SK-N-SH treated with all-trans-retinoic acid at 6 μM for 48 hours (cell line): ENCODE results near the gene ZDHHC17.

Source experiments
- ATAC-seq: fragments of 200-7000 bp; cut with Tn5 transposase; 3 replicates; pipeline ENCODE4 v1.9.1; 2020; ENCODE audit warnings: mild to moderate bottlenecking, moderate library complexity
- ARNTL ChIP-seq: fragments of 450-650 bp; formaldehyde crosslinking; IDR thresholded peaks from 2 replicates; pipeline ENCODE4 v1.5.0; 2020; ENCODE audit warnings: low read depth, mild to moderate bottlenecking, moderate library complexity, borderline replicate concordance
- BACH2 ChIP-seq: fragments of 250-450 bp; sonication (Bioruptor Pico); IDR thresholded peaks from 2 replicates; pipeline ENCODE4 v1.9.0; 2021; ENCODE audit warnings: mild to moderate bottlenecking, borderline replicate concordance
- CSDC2 ChIP-seq: fragments of 250-450 bp; sonication (Bioruptor Pico); IDR thresholded peaks from 2 replicates; pipeline ENCODE4 v1.5.0; 2020; ENCODE audit warnings: mild to moderate bottlenecking, moderate library complexity
- GLIS3 ChIP-seq: fragments of 250-450 bp; sonication (Bioruptor Pico); IDR thresholded peaks from 2 replicates; pipeline ENCODE4 v1.5.0; 2020; ENCODE audit warnings: mild to moderate bottlenecking, moderate library complexity
- ISL1 ChIP-seq: fragments of 250-450 bp; sonication (Bioruptor Pico); IDR thresholded peaks from 2 replicates; pipeline ENCODE4 v2.1.2; 2022; ENCODE audit warnings: mild to moderate bottlenecking, moderate library complexity
- PATZ1 ChIP-seq: fragments of 250-450 bp; sonication (Bioruptor Pico); IDR thresholded peaks from 2 replicates; pipeline ENCODE4 v1.8.0; 2020; ENCODE audit warnings: mild to moderate bottlenecking, moderate library complexity, borderline replicate concordance
- POU6F1 ChIP-seq: fragments of 250-450 bp; sonication (Bioruptor Pico); IDR thresholded peaks from 2 replicates; pipeline ENCODE4 v1.8.0; 2021; ENCODE audit warnings: low read depth, mild to moderate bottlenecking, moderate library complexity, borderline replicate concordance
- PPARA ChIP-seq: fragments of 250-450 bp; sonication (Bioruptor Pico); IDR thresholded peaks from 2 replicates; pipeline ENCODE4 v1.5.0; 2020; ENCODE audit warnings: mild to moderate bottlenecking, borderline replicate concordance
- RARB ChIP-seq: fragments of 250-450 bp; sonication (Bioruptor Pico); IDR thresholded peaks from 2 replicates; pipeline ENCODE4 v1.8.0; 2021; ENCODE audit warnings: mild to moderate bottlenecking, moderate library complexity
- SNAI2 ChIP-seq: fragments of 250-450 bp; sonication (Bioruptor Pico); IDR thresholded peaks from 2 replicates; pipeline ENCODE4 v1.5.0; 2020; ENCODE audit warnings: mild to moderate bottlenecking, moderate library complexity
- TCF4 ChIP-seq: fragments of 250-450 bp; sonication (Bioruptor Pico); IDR thresholded peaks from 2 replicates; pipeline ENCODE4 v1.8.0; 2021; ENCODE audit warnings: mild to moderate bottlenecking, moderate library complexity, borderline replicate concordance
- TOX ChIP-seq: fragments of 250-450 bp; sonication (Bioruptor Pico); IDR thresholded peaks from 2 replicates; pipeline ENCODE4 v1.8.0; 2021; ENCODE audit warnings: mild to moderate bottlenecking, moderate library complexity, borderline replicate concordance
- ZFP3 ChIP-seq: fragments of 250-450 bp; sonication (Bioruptor Pico); IDR thresholded peaks from 2 replicates; pipeline ENCODE4 v1.5.0; 2020; ENCODE audit warnings: mild to moderate bottlenecking, moderate library complexity
- ZFP30 ChIP-seq: fragments of 450-650 bp; formaldehyde crosslinking; IDR thresholded peaks from 2 replicates; pipeline ENCODE4 v1.5.0; 2022; ENCODE audit warnings: mild to moderate bottlenecking, moderate library complexity
- ZNF565 ChIP-seq: fragments of 450-650 bp; formaldehyde crosslinking; conservative IDR thresholded peaks from 2 replicates; pipeline ENCODE4 v1.5.0; 2020; ENCODE audit warnings: low read depth, mild to moderate bottlenecking, moderate library complexity
- ZNF70 ChIP-seq: fragments of 450-650 bp; formaldehyde crosslinking; IDR thresholded peaks from 2 replicates; pipeline ENCODE4 v1.5.0; 2020; ENCODE audit warnings: mild to moderate bottlenecking, moderate library complexity
- ZNF8 ChIP-seq: fragments of 450-650 bp; formaldehyde crosslinking; IDR thresholded peaks from 2 replicates; pipeline ENCODE4 v1.5.0; 2020; ENCODE audit warnings: mild to moderate bottlenecking, moderate library complexity
- TF ChIP-seq, protein P1 (sequence below): fragments of 250-450 bp; sonication (Bioruptor Pico); IDR thresholded peaks from 2 replicates; pipeline ENCODE4 v1.5.0; 2020; ENCODE audit warnings: mild to moderate bottlenecking, moderate library complexity
- TF ChIP-seq, protein P2 (sequence below): fragments of 250-450 bp; sonication (Bioruptor Pico); IDR thresholded peaks from 2 replicates; pipeline ENCODE4 v1.5.1; 2021; ENCODE audit warnings: mild to moderate bottlenecking, moderate library complexity
- TF ChIP-seq, protein P3 (sequence below): fragments of 250-450 bp; sonication (Bioruptor Pico); IDR thresholded peaks from 2 replicates; pipeline ENCODE4 v1.5.1; 2020; ENCODE audit warnings: low read depth, mild to moderate bottlenecking, moderate library complexity

ZDHHC17 gene

GRCh38 chr12:76766161-76766560, 2.2 kb downstream of the ZDHHC17 start:
- no peak for ATAC-seq
- TF ChIP-seq CSDC2 (CRISPR knock-in tag) (no peak), SNAI2 (no peak), ZFP3 (CRISPR knock-in tag) (no peak), ZNF565 (CRISPR knock-in tag) (no peak), POU6F1 (CRISPR knock-in tag) (no peak), PPARA (CRISPR knock-in tag) (no peak), GLIS3 (CRISPR knock-in tag) (no peak), RARB (CRISPR knock-in tag) (no peak), ZFP30 (CRISPR knock-in tag) (no peak), TOX (CRISPR knock-in tag) (no peak), ZNF8 (CRISPR knock-in tag) (no peak), ARNTL (CRISPR knock-in tag) (no peak), TCF4 (CRISPR knock-in tag) (no peak)
- TF ChIP-seq, protein P1, sequence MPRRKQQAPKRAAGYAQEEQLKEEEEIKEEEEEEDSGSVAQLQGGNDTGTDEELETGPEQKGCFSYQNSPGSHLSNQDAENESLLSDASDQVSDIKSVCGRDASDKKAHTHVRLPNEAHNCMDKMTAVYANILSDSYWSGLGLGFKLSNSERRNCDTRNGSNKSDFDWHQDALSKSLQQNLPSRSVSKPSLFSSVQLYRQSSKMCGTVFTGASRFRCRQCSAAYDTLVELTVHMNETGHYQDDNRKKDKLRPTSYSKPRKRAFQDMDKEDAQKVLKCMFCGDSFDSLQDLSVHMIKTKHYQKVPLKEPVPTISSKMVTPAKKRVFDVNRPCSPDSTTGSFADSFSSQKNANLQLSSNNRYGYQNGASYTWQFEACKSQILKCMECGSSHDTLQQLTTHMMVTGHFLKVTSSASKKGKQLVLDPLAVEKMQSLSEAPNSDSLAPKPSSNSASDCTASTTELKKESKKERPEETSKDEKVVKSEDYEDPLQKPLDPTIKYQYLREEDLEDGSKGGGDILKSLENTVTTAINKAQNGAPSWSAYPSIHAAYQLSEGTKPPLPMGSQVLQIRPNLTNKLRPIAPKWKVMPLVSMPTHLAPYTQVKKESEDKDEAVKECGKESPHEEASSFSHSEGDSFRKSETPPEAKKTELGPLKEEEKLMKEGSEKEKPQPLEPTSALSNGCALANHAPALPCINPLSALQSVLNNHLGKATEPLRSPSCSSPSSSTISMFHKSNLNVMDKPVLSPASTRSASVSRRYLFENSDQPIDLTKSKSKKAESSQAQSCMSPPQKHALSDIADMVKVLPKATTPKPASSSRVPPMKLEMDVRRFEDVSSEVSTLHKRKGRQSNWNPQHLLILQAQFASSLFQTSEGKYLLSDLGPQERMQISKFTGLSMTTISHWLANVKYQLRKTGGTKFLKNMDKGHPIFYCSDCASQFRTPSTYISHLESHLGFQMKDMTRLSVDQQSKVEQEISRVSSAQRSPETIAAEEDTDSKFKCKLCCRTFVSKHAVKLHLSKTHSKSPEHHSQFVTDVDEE (CRISPR knock-in tag) = no peak
- TF ChIP-seq, protein P2, sequence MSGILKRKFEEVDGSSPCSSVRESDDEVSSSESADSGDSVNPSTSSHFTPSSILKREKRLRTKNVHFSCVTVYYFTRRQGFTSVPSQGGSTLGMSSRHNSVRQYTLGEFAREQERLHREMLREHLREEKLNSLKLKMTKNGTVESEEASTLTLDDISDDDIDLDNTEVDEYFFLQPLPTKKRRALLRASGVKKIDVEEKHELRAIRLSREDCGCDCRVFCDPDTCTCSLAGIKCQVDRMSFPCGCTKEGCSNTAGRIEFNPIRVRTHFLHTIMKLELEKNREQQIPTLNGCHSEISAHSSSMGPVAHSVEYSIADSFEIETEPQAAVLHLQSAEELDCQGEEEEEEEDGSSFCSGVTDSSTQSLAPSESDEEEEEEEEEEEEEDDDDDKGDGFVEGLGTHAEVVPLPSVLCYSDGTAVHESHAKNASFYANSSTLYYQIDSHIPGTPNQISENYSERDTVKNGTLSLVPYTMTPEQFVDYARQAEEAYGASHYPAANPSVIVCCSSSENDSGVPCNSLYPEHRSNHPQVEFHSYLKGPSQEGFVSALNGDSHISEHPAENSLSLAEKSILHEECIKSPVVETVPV (CRISPR knock-in tag) = no peak
- TF ChIP-seq, protein P3, sequence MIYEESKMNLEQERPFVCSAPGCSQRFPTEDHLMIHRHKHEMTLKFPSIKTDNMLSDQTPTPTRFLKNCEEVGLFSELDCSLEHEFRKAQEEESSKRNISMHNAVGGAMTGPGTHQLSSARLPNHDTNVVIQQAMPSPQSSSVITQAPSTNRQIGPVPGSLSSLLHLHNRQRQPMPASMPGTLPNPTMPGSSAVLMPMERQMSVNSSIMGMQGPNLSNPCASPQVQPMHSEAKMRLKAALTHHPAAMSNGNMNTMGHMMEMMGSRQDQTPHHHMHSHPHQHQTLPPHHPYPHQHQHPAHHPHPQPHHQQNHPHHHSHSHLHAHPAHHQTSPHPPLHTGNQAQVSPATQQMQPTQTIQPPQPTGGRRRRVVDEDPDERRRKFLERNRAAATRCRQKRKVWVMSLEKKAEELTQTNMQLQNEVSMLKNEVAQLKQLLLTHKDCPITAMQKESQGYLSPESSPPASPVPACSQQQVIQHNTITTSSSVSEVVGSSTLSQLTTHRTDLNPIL = no peak

DNA sequence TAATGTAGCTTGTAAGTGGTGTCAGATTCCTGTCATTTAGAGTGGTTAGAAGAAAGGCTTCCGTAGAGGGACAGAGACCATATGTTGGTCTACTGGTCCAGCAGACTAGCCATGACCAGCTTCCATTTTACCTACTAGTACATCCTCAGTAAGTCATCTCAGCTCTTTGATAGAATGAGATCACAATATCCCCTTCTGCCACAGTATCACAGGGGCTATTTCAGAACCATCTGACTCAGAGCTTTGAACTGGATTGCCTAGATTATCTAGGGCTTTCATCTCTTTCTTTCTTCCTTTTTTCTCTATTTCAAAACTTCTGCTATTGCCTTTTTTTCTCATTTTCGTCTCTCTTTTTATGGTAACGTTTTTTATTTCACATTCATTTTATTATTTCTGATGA, 4.7 kb downstream of the ZDHHC17 start:
- ATAC-seq = no peak
- TF ChIP-seq ARNTL (CRISPR knock-in tag) (no peak), ZNF8 (CRISPR knock-in tag) (no peak), PPARA (CRISPR knock-in tag) (no peak), PATZ1 (CRISPR knock-in tag) (no peak), GLIS3 (CRISPR knock-in tag) (no peak), ZFP3 (CRISPR knock-in tag) (no peak), ZFP30 (CRISPR knock-in tag) (no peak)
- TF ChIP-seq, protein P3 = no peak

DNA sequence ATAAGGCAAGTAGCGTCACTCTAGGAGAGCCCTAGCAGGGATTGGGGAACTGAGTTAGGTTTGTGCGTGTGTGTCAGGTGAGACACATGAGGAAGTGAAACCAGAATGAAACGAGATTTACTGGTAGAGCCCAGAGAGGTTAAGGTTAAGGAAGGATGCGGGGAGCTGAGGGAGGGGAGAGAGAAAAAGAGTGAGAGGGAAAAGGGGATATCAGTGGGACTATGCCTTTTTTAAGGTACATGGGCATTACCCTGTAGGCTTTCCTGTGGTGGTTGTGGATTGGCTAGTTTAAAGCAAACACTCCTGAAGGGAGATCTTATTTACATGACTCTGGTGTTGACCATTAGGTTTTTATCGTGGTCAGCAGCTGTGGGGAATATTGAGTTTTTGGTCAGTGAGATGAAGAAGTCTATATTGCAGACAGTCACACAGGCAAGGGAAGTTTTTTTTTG, 13.9 kb downstream of the ZDHHC17 start:
- TF ChIP-seq ARNTL (CRISPR knock-in tag) (no peak), ISL1 (no peak), TOX (CRISPR knock-in tag) (no peak), ZNF565 (CRISPR knock-in tag) (no peak), ZNF70 (no peak), GLIS3 (CRISPR knock-in tag) (no peak), BACH2 (CRISPR knock-in tag) (no peak)
- TF ChIP-seq, all 23 proteins: peak for 0
- ATAC-seq = no peak
